ENCODE results near the gene FLAD1.
"Not testable (repeated sequence)": the region's sequence is repeated elsewhere in the genome, so short reads cannot be mapped to it uniquely, and the experiment has no call there.

FLAD1 gene

GRCh38 chr1:154972213-154972516 lies 11.0 kb upstream of the FLAD1 start:
- peaks cover 49% of the 10 kb centered on the region for H3K4me1 Mint-ChIP-seq
- no peak for DNase-seq
- no peaks in the 10 kb centered on the region for H3K9me3 Mint-ChIP-seq
- H3K27me3 Mint-ChIP-seq: no peaks in the 10 kb centered on the region
- peak overlapping the region in 1 of 2 donors; percentile 71 for H3K27ac Mint-ChIP-seq
- ATAC-seq: no peak
- H3K4me3 Mint-ChIP-seq: no peak overlapping the region

GRCh38 chr1:154972517-154973343 lies 10.4 kb upstream of the FLAD1 start:
- H3K27ac Mint-ChIP-seq: peak overlapping the region in 1 of 2 donors; percentile 71
- no peaks in the 10 kb centered on the region for H3K9me3 Mint-ChIP-seq
- H3K4me3 Mint-ChIP-seq: no peak overlapping the region
- no peak for DNase-seq
- H3K4me1 Mint-ChIP-seq: peaks cover 49% of the 10 kb centered on the region
- no peaks in the 10 kb centered on the region for H3K27me3 Mint-ChIP-seq
- ATAC-seq: no peak

GRCh38 chr1:154973344-154974101 lies 9.6 kb upstream of the FLAD1 start:
- Mint-ChIP-seq H3K4me1 (peaks cover 46% of the 10 kb centered on the region), H3K27me3 (no peaks in the 10 kb centered on the region), H3K27ac (no peak overlapping the region), H3K4me3 (no peak overlapping the region), H3K9me3 (no peaks in the 10 kb centered on the region)
- DNase-seq (peak; percentile 93 to 95), ATAC-seq (peak; percentile 34)

- no peaks in the 10 kb centered on the region for H3K9me3 Mint-ChIP-seq
- no peaks in the 10 kb centered on the region for H3K27me3 Mint-ChIP-seq
- DNase-seq: peak; percentile 95 to 98
- H3K27ac Mint-ChIP-seq: no peak within 1 kb of the TSS
- no peak within 1 kb of the TSS for H3K4me3 Mint-ChIP-seq
- peaks cover 39% of the 10 kb centered on the region for H3K4me1 Mint-ChIP-seq
- ATAC-seq: peak; percentile 89
Measured at GRCh38 chr1:154974102-154974807, 8.9 kb upstream of the FLAD1 start, which contains the start of gene CKS1B. Gene CKS1B (plus strand): TSS chr1:154974681. CDS start chr1:154974746, 65 bp downstream.

- Mint-ChIP-seq H3K4me3 (no peak overlapping the region), H3K27me3 (no peaks in the 10 kb centered on the region), H3K9me3 (no peaks in the 10 kb centered on the region), H3K4me1 (peaks cover 38% of the 10 kb centered on the region), H3K27ac (no peak overlapping the region)
- DNase-seq: peak; percentile 94 to 96
- peak; percentile 71 for ATAC-seq
Measured at GRCh38 chr1:154974808-154975408, 8.2 kb upstream of the FLAD1 start.

GRCh38 chr1:154975409-154976059 lies 7.6 kb upstream of the FLAD1 start:
- no peaks in the 10 kb centered on the region for H3K9me3 Mint-ChIP-seq
- peak; percentile 23 for ATAC-seq

GRCh38 chr1:154977762-154978161 lies 5.4 kb upstream of the FLAD1 start:
- H3K9me3 Mint-ChIP-seq, DNase-seq, H3K27me3 Mint-ChIP-seq, ATAC-seq: not testable (repeated sequence)
- Mint-ChIP-seq H3K4me3 (peak overlapping the region in 1 of 2 donors; percentile 23), H3K4me1 (peaks cover 26% of the 10 kb centered on the region), H3K27ac (peak overlapping the region in 1 of 2 donors; percentile 67)

More at GRCh38 chr1:154975409-154976059, 7.6 kb upstream of the FLAD1 start:
- H3K4me1 Mint-ChIP-seq: peaks cover 34% of the 10 kb centered on the region
- H3K4me3 Mint-ChIP-seq: no peak overlapping the region
- DNase-seq: peak; percentile 61 to 70
- no peak overlapping the region for H3K27ac Mint-ChIP-seq
- H3K27me3 Mint-ChIP-seq: no peaks in the 10 kb centered on the region

- Mint-ChIP-seq H3K27ac (no peak overlapping the region), H3K27me3 (no peaks in the 10 kb centered on the region), H3K4me1 (peaks cover 22% of the 10 kb centered on the region), H3K9me3 (no peaks in the 10 kb centered on the region), H3K4me3 (no peak overlapping the region)
- ATAC-seq: no peak
- no peak for DNase-seq
Measured at GRCh38 chr1:154978360-154978759, 4.8 kb upstream of the FLAD1 start.

GRCh38 chr1:154982341-154982740 lies 803 bp upstream of the FLAD1 start:
- no peak overlapping the region for H3K4me3 Mint-ChIP-seq
- peaks cover 31% of the 10 kb centered on the region for H3K4me1 Mint-ChIP-seq
- no peak for ATAC-seq
- no peak for DNase-seq
- H3K27me3 Mint-ChIP-seq: no peaks in the 10 kb centered on the region
- H3K27ac Mint-ChIP-seq: no peak overlapping the region
- no peaks in the 10 kb centered on the region for H3K9me3 Mint-ChIP-seq

- Mint-ChIP-seq H3K9me3 (no peaks in the 10 kb centered on the region), H3K27me3 (no peaks in the 10 kb centered on the region), H3K4me3 (no peak overlapping the region), H3K27ac (peak overlapping the region in 1 of 2 donors; percentile 37), H3K4me1 (peaks cover 42% of the 10 kb centered on the region)
- ATAC-seq (no peak), DNase-seq (no peak)
Measured at GRCh38 chr1:154983776-154984466, 777 bp downstream of the FLAD1 start.

GRCh38 chr1:154986736-154987135 lies 3.6 kb downstream of the FLAD1 start:
- peak overlapping the region in 1 of 2 donors; percentile 74 for H3K27ac Mint-ChIP-seq
- H3K27me3 Mint-ChIP-seq, H3K9me3 Mint-ChIP-seq, DNase-seq, H3K4me3 Mint-ChIP-seq, ATAC-seq: not testable (repeated sequence)
- H3K4me1 Mint-ChIP-seq: peaks cover 33% of the 10 kb centered on the region

GRCh38 chr1:154987326-154987725 lies 4.2 kb downstream of the FLAD1 start:
- no peak overlapping the region for H3K27ac Mint-ChIP-seq
- ATAC-seq: no peak
- H3K4me3 Mint-ChIP-seq: no peak overlapping the region
- H3K27me3 Mint-ChIP-seq: no peaks in the 10 kb centered on the region
- H3K4me1 Mint-ChIP-seq: peaks cover 32% of the 10 kb centered on the region
- H3K9me3 Mint-ChIP-seq: no peaks in the 10 kb centered on the region
- DNase-seq: no peak

GRCh38 chr1:154988058-154988954 lies 5.2 kb downstream of the FLAD1 start:
- H3K9me3 Mint-ChIP-seq: no peaks in the 10 kb centered on the region
- DNase-seq (no peak), ATAC-seq (no peak)
- peaks cover 32% of the 10 kb centered on the region for H3K4me1 Mint-ChIP-seq
- H3K27me3 Mint-ChIP-seq: no peaks in the 10 kb centered on the region
- H3K27ac Mint-ChIP-seq: no peak overlapping the region
- H3K4me3 Mint-ChIP-seq: no peak overlapping the region
